PC-9 (cell line): ENCODE data around the gene CEP63. TPM values are rescaled to one million over a fixed set of nuclear protein-coding genes. Genes with fewer than 3 reads are reported as not detected.
"Not testable (repeated sequence)": the region's sequence is repeated elsewhere in the genome, so short reads cannot be mapped to it uniquely, and the experiment has no call there.

Source experiments
- BruUV-seq: library from RNA; stranded (reverse); fragments of 400-500 nt; replicated peaks from 2 replicates; lab custom pipeline; 2021; lab: Mats Ljungman, UMichigan
- CTCF ChIA-PET: fragments of 300-600 bp; sonication (Branson Sonifier 250); formaldehyde crosslinking; loops from one replicate; lab custom pipeline; 2022; ENCODE audit warnings: antibody characterized with exemption; lab: Charles Lee
- POLR2A ChIA-PET: fragments of 300-600 bp; sonication (Branson Sonifier 250); formaldehyde crosslinking; loops from one replicate; lab custom pipeline; 2022; ENCODE audit warnings: antibody characterized with exemption; ENCODE audit not compliant: unreplicated experiment; lab: Charles Lee
- DNase-seq, 2 experiments: peaks; one replicate each; pipeline versions ENCODE4 v3.0.0 to v3.0.0-alpha.2; 2015 to 2022; ENCODE audit warnings: mixed read lengths in 1 of 2
- H2AFZ ChIP-seq: fragments of 200-600 bp; sonication (generic); 2 replicates; pipeline ENCODE4 v1.8.1; 2017; ENCODE audit warnings: antibody characterized with exemption
- H3F3A ChIP-seq: fragments of 200-600 bp; sonication (generic); 2 replicates; pipeline ENCODE4 v1.8.1; 2017; ENCODE audit warnings: antibody characterized with exemption, mild to moderate bottlenecking, low read depth; ENCODE audit not compliant: insufficient read depth
- H3K27ac ChIP-seq: fragments of 200-600 bp; sonication (generic); 2 replicates; pipeline ENCODE4 v1.6.1; 2016; ENCODE audit warnings: mixed run types
- H3K27me3 ChIP-seq: fragments of 200-600 bp; sonication (generic); 2 replicates; pipeline ENCODE4 v1.6.1; 2016; ENCODE audit warnings: low read depth, mixed run types; ENCODE audit not compliant: insufficient read depth
- H3K36me3 ChIP-seq: fragments of 200-600 bp; sonication (generic); 2 replicates; pipeline ENCODE4 v1.6.1; 2016; ENCODE audit warnings: low read depth, mixed run types
- H3K4me1 ChIP-seq: fragments of 200-600 bp; sonication (generic); replicated peaks from 2 replicates; pipeline ENCODE4 v1.6.1; 2016; ENCODE audit warnings: mixed run types; ENCODE audit not compliant: insufficient read depth
- H3K4me2 ChIP-seq: fragments of 200-600 bp; sonication (generic); 2 replicates; pipeline ENCODE4 v1.6.1; 2017; ENCODE audit warnings: mixed run types
- H3K4me3 ChIP-seq: fragments of 200-600 bp; sonication (generic); 2 replicates; pipeline ENCODE4 v1.6.1; 2016; ENCODE audit warnings: mixed run types
- H3K79me2 ChIP-seq: fragments of 200-600 bp; sonication (generic); 2 replicates; pipeline ENCODE4 v1.6.1; 2017; ENCODE audit warnings: low read depth, mixed run types
- H3K9me2 ChIP-seq: fragments of 200-600 bp; sonication (generic); 2 replicates; pipeline ENCODE4 v1.8.1; 2017; ENCODE audit warnings: mild to moderate bottlenecking; ENCODE audit not compliant: insufficient read depth
- H3K9me3 ChIP-seq: fragments of 200-600 bp; sonication (generic); 2 replicates; pipeline ENCODE4 v1.8.1; 2016; ENCODE audit warnings: low read depth; ENCODE audit not compliant: insufficient read depth
- H4K20me1 ChIP-seq: fragments of 200-600 bp; sonication (generic); 2 replicates; pipeline ENCODE4 v1.8.1; 2017; ENCODE audit not compliant: insufficient read depth
- CTCF ChIP-seq: fragments of 200-600 bp; sonication (generic); conservative IDR thresholded peaks from 2 replicates; pipeline ENCODE4 v1.6.1; 2017; ENCODE audit warnings: mixed run types, antibody characterized with exemption, mild to moderate bottlenecking, moderate library complexity
- EZH2 ChIP-seq: fragments of 200-600 bp; sonication (generic); IDR thresholded peaks from 2 replicates; pipeline ENCODE4 v1.8.0; 2017; ENCODE audit warnings: antibody characterized with exemption, low read depth
- intact Hi-C: fragments of 100-400 bp; cut with micrococcal nuclease; formaldehyde crosslinking; loops from one replicate; pipeline ENCODE4 v1.10.0; 2022; ENCODE audit not compliant: unreplicated experiment
- total RNA-seq: library from RNA; stranded (reverse); gene quantifications from 2 replicates; pipeline ENCODE4 v1.2.3, GENCODE V29; 2021

CEP63 gene
- total RNA-seq, 1 experiment from 2014 or later, result 31.5 TPM

GRCh38 chr3:134590766-134591165, 104.9 kb downstream of the CEP63 start:
- Histone ChIP-seq H3K4me2 (no peak overlapping the region), H3K79me2 (no peaks in the 10 kb centered on the region), H3K9me3 (no peaks in the 10 kb centered on the region), H3K9me2 (0 out of 2 replicates have a peak, but pooled peaks cover 5% of the 10 kb centered on the region), H3F3A (no peaks in the 10 kb centered on the region), H3K4me3 (no peak overlapping the region), H3K27me3 (peaks cover 41% of the 10 kb centered on the region), H3K27ac (no peak overlapping the region), H2AFZ (no peak overlapping the region), H3K4me1 (no peaks in the 10 kb centered on the region), H3K36me3 (no peaks in the 10 kb centered on the region), H4K20me1 (no peaks in the 10 kb centered on the region)
- no TSS peak for BruUV-seq
- intact Hi-C loops, result no loop called here
- ChIA-PET POLR2A (no interaction called here), CTCF (no interaction called here)
- TF ChIP-seq CTCF (no peak), EZH2 (no peak)
- no peak for DNase-seq

GRCh38 chr3:134592806-134593205, 106.9 kb downstream of the CEP63 start:
- intact Hi-C loops, result no loop called here
- 0 out of 2 replicates have a peak, but pooled peaks cover 5% of the 10 kb centered on the region for H3K9me2 ChIP-seq
- H3K9me3 ChIP-seq, result no peaks in the 10 kb centered on the region
- POLR2A ChIA-PET, result no interaction called here
- H3K27ac ChIP-seq, result no peak overlapping the region
- CTCF ChIA-PET, result no interaction called here
- no peak for TF ChIP-seq CTCF
- no peak for TF ChIP-seq EZH2
- H3K27me3 ChIP-seq, result peaks cover 38% of the 10 kb centered on the region
- no peaks in the 10 kb centered on the region for H4K20me1 ChIP-seq
- H3K79me2 ChIP-seq, result no peaks in the 10 kb centered on the region
- DNase-seq, result no peak
- no peaks in the 10 kb centered on the region for H3K36me3 ChIP-seq
- no peaks in the 10 kb centered on the region for H3K4me1 ChIP-seq
- H2AFZ ChIP-seq, result no peak overlapping the region
- H3F3A ChIP-seq, result no peaks in the 10 kb centered on the region
- H3K4me3 ChIP-seq, result no peak overlapping the region
- no peak overlapping the region for H3K4me2 ChIP-seq
- no TSS peak for BruUV-seq

GRCh38 chr3:134594331-134594741, 108.5 kb downstream of the CEP63 start:
- POLR2A ChIA-PET, result no interaction called here
- TF ChIP-seq EZH2, result no peak
- TF ChIP-seq CTCF, result no peak

GRCh38 chr3:134594986-134595385, 109.1 kb downstream of the CEP63 start:
- intact Hi-C loops, result loop anchor here (5.0 kb wide), 1 partner anchor 288 kb away; no protein-coding TSS in a partner anchor
- H4K20me1 ChIP-seq, BruUV-seq, H3K9me3 ChIP-seq, H3K36me3 ChIP-seq, CTCF ChIA-PET, H3K4me3 ChIP-seq, H3F3A ChIP-seq, POLR2A ChIA-PET, H3K4me2 ChIP-seq, H3K27ac ChIP-seq, H2AFZ ChIP-seq, H3K4me1 ChIP-seq, H3K79me2 ChIP-seq, H3K9me2 ChIP-seq, DNase-seq: not testable (repeated sequence)
- peaks cover 52% of the 10 kb centered on the region for H3K27me3 ChIP-seq

More at GRCh38 chr3:134594331-134594741, 108.5 kb downstream of the CEP63 start:
- no peaks in the 10 kb centered on the region for H3K79me2 ChIP-seq
- H3K36me3 ChIP-seq, result no peaks in the 10 kb centered on the region
- no peak for DNase-seq
- H3K27me3 ChIP-seq, result peaks cover 45% of the 10 kb centered on the region
- BruUV-seq, result no TSS peak
- H3K9me2 ChIP-seq, result no peaks in the 10 kb centered on the region
- no peak overlapping the region for H3K4me2 ChIP-seq
- H3K4me3 ChIP-seq, result no peak overlapping the region
- CTCF ChIA-PET, result no interaction called here
- intact Hi-C loops, result no loop called here
- H3K9me3 ChIP-seq, result no peaks in the 10 kb centered on the region
- H3K4me1 ChIP-seq, result no peaks in the 10 kb centered on the region
- no peaks in the 10 kb centered on the region for H3F3A ChIP-seq
- H4K20me1 ChIP-seq, result no peaks in the 10 kb centered on the region
- no peak overlapping the region for H3K27ac ChIP-seq
- H2AFZ ChIP-seq, result no peak overlapping the region
